HG03460 (cell line): Measurements from ENCODE around the gene PRR5.

ENCODE experiments used
- ATAC-seq: cut with Tn5 transposase; IDR thresholded peaks from one replicate; pipeline ENCODE4 v1.9.1; 2021; ENCODE audit not compliant: unreplicated experiment

The PRR5 gene

DNA sequence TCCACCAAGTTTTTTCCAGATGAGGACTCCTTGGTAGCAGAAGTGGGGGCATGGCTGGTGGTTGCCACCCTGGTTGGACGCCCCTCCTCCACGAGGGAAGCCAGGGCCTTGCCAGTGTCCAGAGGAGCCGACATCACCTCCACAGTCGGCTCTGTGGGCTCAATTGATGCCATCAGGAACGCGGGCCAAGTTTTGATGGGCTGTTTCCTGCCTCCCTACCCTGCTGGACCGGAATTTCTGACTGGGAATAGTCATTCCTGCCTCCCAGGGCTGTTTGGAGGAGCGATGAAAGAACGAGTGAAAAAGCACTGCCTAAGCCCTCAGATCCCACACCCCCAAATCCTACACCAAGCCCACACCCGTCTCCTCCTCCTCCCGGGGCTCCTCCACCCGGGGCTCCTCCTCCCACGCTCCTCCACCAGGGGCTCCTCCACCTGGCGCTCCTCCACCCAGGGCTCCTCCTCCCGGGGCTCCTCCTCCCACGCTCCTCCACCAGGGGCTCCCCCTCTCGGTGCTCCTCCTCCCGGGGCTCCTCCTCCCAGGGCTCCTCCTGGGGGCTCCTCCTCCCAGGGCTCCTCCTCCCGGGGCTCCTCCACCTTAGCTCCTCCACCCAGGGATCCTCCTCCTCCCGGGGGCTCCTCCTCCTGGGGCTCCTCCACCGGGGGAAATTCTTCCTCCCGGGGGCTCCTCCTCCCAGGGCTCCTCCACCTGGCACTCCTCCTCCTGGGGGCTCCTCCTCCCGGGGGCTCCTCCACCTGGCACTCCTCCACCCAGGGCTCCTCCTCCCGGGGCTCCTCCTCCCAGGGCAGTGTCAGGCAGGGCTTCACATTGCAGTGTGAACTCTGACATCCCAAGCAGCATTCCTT is 10.0 kb upstream of the PRR5 start:
- ATAC-seq: no peak

DNA sequence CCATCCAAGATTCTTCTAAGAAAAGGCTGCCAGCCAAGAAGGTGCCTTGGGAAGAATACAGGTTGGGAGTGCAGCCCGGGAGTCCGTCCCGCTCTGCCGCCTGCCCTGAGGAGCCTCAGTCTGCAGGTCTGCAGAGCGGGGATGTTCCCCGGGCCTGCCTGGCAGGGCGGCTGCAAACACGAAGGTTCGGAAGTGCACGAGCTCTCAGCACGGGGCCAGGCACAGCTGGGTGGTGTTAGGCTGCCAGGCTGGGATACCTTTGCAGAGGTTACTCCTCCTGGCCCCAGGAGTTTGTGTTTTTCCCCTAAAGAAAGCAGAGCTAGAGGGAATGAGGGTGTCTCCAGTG is 9.4 kb upstream of the PRR5 start:
- ATAC-seq: no peak

DNA sequence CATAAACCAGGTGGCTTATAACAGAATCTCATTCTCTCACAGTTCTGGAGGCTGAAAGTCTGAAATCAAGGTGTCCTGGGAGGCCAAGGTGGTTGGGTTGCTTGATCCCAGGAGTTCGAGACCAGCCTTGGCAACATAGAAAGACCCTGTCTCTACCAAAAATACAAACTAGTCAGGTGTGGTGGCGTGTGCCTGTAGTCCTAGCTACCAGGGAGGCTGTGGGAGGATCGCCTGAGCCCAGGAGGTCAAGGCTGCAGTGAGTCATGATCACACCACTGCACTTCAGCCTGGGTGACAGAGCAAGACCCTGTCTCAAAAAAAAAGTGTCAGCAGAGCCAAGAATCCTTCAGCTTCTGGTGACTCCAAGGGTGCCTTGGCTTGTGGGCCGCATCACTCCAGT is 8.9 kb upstream of the PRR5 start:
- no peak for ATAC-seq

DNA sequence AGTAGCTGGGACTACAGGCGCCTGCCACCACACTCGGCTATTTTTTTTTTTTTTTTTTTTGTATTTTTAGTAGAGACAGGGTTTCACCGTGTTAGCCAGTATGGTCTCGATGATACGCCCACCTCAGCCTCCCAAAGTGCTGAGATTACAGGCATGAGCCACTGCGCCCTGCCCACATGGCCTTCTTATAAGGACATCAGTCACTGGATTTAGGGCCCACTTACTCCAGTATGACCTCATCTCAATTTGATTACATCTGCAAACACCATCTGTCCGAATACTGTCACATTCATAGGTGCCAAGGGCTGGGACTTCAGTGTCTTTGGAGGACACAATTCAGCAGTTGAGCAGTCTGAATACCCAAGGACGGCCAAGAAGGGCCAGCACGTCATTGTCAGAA is 8.2 kb upstream of the PRR5 start:
- no peak for ATAC-seq

DNA sequence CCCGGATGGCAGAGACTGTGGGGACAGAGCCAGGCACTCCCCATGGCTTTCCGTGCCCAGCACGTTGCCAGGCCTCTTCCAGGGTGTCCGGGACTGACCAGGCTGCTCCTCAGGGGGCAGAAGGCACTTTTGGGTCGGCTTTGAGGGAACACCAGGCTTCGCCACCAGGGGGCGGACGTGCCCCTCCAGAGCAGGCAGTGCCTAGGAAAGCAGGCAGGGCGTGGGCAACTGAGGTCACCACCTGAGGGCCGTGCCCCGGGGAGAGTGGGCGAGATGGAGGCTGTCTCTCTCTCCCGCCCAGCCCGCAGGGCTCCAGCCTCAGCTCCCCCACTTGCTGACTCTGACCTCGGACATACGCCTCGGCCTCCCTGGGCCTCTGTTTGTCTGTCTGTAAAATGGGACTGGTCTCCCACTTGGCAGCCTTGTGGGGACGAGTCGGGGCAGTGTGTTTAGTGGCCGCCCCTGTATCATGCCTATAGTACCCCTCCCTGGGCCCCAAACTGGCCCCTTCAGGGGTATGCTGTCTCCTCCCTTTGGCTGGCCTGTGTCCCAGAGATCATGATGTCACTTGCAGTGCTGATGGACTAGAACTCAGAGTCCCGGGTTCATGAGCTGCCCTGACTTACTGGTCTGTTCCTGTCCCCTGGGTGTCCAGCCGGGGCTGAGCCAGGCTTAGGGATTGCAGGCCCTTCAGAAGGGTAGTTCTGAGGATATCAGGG is 4.4 kb upstream of the PRR5 start:
- no peak for ATAC-seq

DNA sequence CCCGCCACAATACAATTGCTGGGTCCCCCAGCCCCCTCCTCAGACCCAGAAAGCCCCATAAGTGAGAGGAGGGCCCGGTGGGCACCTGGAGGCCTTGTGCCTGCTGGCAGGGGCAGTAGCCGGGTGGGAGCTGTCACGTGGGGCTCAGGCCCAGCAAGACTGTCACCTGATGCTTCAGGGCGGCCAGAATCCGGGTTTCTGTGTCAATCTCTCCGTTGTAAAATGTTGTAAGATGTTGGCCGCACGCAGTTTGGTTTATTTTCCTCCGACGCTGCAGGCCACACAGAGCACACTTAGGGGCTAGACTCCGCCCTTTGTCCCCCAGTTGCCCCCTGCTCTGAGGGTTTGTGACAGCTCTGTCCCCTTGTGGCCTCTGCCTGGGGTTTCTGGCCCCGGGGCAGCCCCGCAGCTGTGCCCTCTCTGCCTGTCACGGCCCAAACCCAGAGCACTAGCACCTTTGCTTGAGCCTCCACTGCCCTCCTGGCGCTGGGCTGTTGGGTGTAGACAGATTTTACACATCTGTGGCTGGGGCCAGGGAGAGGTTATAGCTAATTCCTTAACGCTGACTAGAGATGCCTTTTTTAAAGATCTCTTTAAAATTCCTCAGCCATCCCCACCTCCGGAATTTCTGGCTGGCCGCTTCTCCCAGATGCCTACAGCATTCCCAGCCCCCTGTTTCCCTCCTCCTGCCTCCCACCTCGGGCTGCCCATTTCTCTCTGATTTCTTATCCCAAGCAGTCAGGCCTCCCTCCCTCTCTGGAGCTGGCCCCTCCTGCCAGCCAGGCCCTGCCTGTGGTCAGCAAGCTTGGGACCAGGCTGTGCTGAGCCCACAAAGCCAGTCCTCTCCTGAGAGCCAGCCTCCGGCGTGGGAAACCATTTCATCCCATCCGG is 3.2 kb upstream of the PRR5 start:
- no peak for ATAC-seq

DNA sequence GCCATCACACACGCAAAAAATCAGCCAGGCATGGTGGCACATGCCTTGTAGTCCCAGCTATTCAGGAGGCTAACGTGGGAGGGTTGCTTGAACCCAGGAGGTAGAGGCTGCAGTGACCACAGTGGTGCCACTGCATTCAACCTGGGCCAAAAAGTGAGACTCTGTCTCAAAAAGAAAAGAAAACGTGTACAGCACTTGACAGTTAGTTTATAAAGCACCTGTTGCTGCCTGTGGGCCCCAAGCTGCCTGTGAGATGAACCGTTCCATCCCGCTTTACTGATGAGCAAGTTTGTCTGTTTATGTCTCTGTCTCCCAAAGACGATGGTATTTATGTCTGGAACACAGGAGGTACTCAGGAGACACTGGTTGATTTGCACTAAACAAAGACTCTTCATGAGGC is 1.5 kb upstream of the PRR5 start:
- ATAC-seq: no peak

DNA sequence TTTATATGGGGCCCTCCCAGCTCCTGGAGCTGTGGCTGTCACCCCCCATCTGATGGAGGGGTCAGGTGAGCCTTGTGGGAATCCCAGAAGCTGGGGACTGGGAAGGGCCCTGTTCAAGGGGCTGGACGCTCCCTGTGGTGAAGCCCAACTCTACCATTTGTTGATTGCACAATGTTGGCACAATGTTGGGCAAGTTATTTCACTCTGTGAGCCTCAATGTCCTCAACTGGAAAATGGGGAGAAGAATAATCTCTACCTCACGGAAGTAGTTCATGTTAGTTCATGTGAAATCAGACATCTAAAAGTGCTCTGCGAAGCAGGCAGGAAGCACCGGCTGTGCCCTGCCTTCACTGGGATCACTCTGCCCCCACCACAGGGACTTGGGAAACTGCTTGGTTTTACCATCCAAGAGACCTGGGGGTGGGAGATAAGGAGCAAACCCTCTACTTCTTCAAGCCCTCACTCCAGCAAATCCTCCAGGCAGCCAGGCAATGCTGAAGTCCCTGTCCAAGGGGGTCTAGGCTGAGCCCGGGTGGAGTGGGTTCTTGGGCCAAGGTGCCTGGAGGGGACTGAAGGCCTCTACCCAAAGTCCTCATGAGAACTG is 715 bp upstream of the PRR5 start:
- ATAC-seq: no peak

DNA sequence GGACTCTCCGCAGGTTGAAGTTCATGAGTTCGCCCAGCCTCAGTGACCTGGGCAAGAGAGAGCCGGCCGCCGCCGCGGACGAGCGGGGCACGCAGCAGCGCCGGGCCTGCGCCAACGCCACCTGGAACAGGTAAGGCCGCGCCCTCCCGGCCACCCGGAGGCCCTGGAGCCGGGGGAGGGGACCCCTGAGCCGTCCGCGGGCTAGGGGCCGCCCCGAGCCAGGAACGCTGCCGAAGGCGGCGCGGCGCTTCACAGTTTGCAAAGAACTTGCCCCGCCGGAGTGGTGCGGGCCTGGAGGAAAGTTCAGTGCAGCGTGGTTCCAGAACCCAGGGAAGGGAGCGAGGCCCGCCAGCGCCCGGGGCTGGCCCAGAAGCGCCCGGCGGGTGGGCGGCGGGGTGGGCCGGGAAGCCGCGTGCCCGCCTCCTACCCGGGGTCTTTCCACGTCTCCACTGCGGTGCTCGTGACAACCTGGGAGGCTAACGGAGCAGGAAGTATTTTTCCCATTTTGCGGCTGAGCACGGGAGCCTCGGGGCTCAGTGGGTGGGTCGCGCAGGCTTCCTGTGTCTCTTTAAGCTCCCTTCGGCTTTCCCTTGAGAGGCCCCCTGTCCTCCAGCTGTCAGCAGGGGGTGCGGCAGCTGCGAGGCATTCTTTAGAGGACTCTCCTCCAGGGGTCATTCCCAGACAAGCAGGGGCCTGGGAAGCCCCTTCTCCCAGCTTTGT is 635 bp downstream of the PRR5 start:
- ATAC-seq: no peak

DNA sequence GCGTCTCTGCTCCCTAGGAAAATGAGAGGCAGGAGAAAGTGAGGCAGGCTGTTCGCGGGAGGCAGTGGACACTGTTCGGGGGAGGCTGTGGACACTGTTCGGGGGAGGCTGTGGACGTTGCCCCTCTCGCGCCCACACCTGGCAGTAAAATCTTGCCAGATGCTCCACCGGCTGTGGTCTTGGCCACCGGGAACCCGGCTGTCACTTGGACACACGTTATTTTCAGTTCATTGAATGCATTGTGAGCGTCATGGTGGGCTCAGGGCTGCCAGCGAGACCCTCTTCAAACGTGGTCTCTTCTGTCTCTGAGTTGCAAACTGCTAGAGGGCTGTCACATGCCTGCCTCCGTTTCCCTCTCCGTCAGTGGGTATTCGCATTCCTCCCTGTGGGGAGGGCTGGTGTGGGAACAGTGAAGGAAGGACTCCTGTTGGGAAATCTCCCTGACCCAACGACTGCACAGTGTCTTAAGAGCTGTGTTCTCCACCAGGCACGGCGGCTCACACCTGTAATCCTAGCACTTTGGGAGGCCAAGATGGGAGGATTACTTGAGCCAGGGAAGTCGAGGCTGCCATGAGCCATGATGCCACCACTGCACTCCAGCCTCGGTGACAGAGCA is 1.4 kb downstream of the PRR5 start:
- ATAC-seq: no peak

DNA sequence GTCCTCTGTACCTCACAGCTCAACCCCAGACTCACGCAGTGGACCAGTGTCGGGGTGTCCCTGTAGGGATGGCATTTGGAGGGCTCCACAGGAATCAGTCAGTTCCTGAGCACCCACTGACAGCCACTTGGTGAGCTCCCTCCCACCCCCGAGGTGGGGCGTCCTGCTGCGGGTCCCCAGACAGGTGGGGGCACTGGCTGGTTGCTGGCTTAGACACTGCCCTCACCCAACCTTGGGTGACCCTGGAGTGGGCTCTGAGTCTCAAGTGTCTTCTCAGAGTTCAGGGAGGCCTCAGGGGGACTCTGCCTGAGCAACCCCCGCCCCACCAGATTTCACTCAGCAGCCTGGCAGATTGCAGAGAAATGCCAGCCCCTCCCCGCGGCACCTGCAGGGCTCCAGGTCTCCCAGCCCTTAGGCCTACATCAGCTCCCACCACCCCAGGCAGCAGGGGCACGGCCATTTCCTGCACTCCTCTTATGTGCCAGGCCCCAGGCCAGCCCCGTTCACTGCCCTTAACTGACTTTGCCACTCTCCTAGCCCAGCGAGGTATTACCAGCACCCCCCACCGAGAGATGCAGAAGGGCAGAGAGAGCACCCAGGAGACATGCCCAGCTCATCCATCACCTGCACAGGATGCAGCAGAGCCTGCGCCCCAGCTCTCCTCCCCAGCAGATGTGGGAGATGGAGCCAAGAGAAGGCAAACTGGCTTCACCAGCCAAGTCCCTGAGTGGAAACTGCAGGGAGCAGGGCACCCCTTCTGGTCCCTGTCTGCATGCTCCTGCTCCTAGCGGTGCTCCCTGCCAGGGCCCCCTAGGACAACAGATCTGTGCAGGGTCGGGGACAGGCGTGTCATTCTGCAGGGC is 2.4 kb downstream of the PRR5 start:
- no peak for ATAC-seq

DNA sequence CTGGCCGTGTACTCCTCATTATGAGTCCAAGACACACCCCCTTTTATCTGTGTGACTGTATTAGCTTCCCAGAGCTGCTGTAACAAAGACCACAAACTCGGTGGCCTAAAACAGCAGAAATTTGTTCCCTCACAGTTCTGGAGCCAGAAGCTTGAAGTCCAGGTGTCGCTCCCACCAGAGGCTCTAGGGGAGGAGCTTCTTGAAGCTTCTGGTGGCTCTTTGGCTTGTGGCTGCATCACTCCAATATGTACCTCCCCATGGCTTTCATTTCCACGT is 3.0 kb downstream of the PRR5 start:
- ATAC-seq: no peak

DNA sequence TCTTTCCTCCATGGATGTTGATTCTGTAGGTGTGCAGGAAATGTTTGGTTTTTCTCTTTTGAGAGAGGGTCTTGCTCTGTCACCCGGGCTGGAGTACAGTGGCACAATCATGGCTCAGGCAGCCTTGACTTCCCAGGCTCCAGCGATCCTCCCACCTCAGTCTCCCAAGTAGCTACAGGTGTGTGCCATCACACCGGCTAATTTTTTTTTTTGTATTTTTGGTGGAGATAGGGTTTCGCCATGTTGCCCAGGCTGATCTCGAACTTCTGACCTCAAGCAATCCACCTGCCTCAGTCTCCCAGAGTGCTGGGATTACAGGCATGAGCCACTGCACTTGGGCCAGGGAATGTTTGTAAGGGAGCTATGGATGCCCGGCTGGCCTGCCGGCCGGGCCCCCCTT is 4.5 kb downstream of the PRR5 start:
- ATAC-seq: no peak

DNA sequence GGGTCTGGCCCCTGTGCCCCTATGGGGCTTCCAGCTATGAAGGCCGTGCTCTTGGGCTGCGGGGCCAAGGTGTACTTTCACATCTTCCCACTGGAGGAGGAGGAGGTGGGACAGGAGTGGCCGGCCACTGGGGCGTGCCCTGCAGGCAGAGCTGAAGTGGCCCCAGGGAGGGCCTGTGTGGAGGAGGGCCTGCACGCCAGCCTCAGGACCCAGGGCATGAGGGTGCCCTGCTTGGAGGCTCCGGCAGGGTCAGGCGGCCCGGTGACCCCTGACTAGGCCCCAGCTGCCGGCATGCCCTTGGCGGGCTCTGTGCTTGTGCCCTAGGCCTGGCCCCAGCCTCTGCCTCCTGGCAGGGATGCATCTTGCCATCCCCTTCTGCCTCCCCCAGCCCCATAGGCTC is 5.2 kb downstream of the PRR5 start:
- no peak for ATAC-seq

DNA sequence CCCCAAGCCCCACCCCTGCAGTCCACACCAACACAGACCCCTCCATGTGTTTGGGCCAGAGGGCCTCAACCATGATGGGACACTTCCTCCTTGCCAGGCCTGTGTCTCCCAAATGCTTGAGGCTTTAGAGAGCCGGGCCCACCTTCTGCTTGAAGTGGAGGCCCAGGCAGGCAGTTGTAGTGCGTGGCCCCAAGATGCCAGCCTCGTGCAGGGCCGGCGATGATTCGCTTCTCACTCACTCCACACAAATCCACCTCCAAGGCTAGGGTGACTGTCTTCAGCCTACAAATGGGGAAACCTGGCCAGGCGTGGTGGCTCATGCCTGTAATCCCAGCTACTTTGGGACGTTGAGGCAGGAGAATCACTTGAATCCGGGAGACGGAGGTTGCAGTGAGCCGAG is 5.7 kb downstream of the PRR5 start:
- no peak for ATAC-seq

DNA sequence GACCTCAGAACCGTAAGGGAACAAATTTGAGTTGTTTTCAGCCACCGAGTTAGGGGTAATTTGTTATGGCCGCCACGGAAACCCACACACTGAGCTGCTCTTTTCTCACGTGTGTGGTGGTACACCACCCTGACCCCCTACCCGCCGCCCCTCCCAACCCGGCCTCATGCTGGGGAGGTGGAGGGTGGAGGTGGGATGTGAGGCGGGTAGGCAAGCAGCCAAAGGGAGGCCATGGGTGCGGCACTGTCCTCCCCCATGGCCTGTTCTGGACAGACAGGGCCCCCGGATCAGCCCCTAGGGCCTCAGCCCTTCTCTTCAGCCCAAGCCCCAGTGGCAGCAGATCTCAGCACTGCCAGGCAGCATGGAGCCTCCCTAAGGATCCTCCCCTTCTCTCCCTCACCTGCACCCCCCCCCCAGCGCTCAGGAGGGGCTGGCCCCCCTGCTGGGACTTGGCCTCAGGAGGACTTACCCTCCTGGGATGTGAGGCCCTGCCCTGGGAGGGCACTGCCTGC is 7.9 kb downstream of the PRR5 start:
- no peak for ATAC-seq

DNA sequence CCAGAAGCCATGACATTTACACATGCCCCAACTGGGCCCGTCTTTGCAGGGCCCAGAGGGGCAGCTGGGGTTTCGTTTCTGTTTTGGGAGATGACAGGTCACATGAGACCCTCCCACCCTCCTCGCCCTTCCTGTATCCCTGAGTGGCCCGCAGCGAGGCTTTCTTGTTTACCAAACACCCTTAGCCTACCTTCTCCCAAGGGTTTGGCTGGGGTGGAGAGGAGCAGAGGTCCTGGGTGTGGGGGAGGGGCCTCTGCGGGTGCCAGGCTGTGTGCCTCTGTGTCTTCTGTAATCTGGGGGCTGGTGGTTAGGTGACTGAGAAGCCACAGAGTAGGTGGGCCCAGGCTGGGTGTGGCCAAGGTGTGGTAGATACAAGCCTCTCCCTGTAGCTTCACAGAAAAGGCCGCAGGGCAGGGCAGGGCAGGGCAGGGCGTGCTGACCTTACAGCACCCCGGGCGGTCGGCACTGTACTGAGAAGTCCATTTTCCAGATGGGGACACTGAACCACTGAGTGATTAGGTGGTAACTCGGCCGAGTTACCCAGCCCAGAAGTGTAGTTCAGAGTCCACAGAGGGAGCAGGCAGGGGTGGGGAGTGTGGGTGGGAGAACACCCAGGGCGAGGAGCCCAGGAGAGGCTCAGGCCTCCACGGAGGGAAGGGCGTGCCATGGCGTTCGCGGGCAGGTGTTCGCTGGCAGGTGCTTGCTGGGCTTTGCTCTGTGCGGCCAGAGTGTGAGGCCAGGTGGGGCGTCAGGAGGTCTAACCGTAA is 8.7 kb downstream of the PRR5 start:
- no peak for ATAC-seq

DNA sequence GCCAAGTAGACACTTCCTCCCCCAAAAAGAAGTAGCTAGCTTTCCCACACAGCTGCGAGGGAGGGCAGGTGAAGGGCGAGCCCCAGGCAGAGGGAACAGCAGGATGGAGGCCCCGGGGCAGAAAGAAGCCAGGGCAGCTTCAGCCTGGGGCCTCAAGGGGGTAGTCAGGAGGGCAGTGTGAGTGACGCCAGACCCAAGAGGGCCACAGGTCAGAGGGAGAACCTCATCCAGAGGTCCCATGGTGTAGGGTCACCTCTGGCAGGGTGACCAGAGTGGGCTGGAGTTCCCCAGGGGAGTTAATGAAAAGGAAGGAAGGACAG is 9.2 kb downstream of the PRR5 start:
- no peak for ATAC-seq
